ENCODE data around the gene EIF3F. TPM values are rescaled to one million over a fixed set of nuclear protein-coding genes. Genes with fewer than 3 reads are reported as not detected.

Gene EIF3F
- total and polyA plus RNA-seq, 2 of the 13 experiments (the other 11 are each of a cell fraction or from before 2014, with no cell fraction given) = 109 to 191 TPM

GRCh38 chr11:7986768-7987559, at the start of gene EIF3F (continued):
- TF ChIP-seq NFKBIZ (CRISPR knock-in tag; IDR thresholded peaks at IDR 0.05) = 0 out of 2 replicates have a peak, but pooled peaks have one; percentile 64
- TF ChIP-seq NONO (IDR thresholded peaks at IDR 0.05) = no peak
- TF ChIP-seq NONO (CRISPR knock-in tag; conservative IDR thresholded peaks at IDR 0.05) = peak; percentile 77
- peak; percentile 84 for TF ChIP-seq HOXD1 (CRISPR knock-in tag; IDR thresholded peaks at IDR 0.05)
- no peak for TF ChIP-seq SMAD1 (CRISPR knock-in tag; IDR thresholded peaks at IDR 0.05; ENCODE audit: borderline replicate concordance, low read depth)
- peak; percentile 55; the same call in 1 of the 2 replicates for TF ChIP-seq ZNF792 (CRISPR knock-in tag; IDR thresholded peaks at IDR 0.05)
- TF ChIP-seq ATF7-NPFF (CRISPR knock-in tag; IDR thresholded peaks at IDR 0.05; ENCODE audit: low read depth) = peak; percentile 18; the same call in 1 of the 2 replicates
- peak; percentile 87; the same call in 1 of the 2 replicates for TF ChIP-seq EHMT2 (IDR thresholded peaks at IDR 0.05; ENCODE audit: borderline replicate concordance, low read depth, low read length)
- peak; percentile 87; the same call in 1 of the 2 replicates for TF ChIP-seq ZNF34 (CRISPR knock-in tag; IDR thresholded peaks at IDR 0.05; ENCODE audit: borderline replicate concordance)
- 0 out of 2 replicates have a peak, but pooled peaks have one; percentile 21 for TF ChIP-seq TOPORS (CRISPR knock-in tag; IDR thresholded peaks at IDR 0.05)
- TF ChIP-seq HOXA3 (CRISPR knock-in tag; IDR thresholded peaks at IDR 0.05) = peak; percentile 93
- 0 out of 2 replicates have a peak, but pooled peaks have one; percentile 57 for TF ChIP-seq RNF2 (conservative IDR thresholded peaks at IDR 0.05; ENCODE audit: low read depth)
- TF ChIP-seq RBM22 (optimal IDR thresholded peaks at IDR 0.05; ENCODE audit: low read length) = peak; percentile 70
- TF ChIP-seq PRDM10 (CRISPR knock-in tag; IDR thresholded peaks at IDR 0.05; ENCODE audit: low read depth) = 0 out of 2 replicates have a peak, but pooled peaks have one; percentile 37
- TF ChIP-seq ZNF704 (CRISPR knock-in tag; IDR thresholded peaks at IDR 0.05; ENCODE audit: borderline replicate concordance) = peak; percentile 62; the same call in 1 of the 2 replicates
- TF ChIP-seq ZMAT3 (CRISPR knock-in tag; conservative IDR thresholded peaks at IDR 0.05) = peak; percentile 69; the same call in 1 of the 2 replicates
- peak; percentile 68; the same call in 1 of the 2 replicates for TF ChIP-seq REPIN1 (CRISPR knock-in tag; IDR thresholded peaks at IDR 0.05; ENCODE audit: borderline replicate concordance, low read depth)
- TF ChIP-seq MAF1 (CRISPR knock-in tag; IDR thresholded peaks at IDR 0.05; ENCODE audit: borderline replicate concordance) = 0 out of 2 replicates have a peak, but pooled peaks have one; percentile 74
- TF ChIP-seq TBX2 (CRISPR knock-in tag; IDR thresholded peaks at IDR 0.05; ENCODE audit: borderline replicate concordance) = peak; percentile 36; the same call in 1 of the 2 replicates
- no peak for TF ChIP-seq ZNF468 (CRISPR knock-in tag; IDR thresholded peaks at IDR 0.05)
- TF ChIP-seq CTCF (CRISPR knock-in tag; IDR thresholded peaks at IDR 0.05) = peak; percentile 90
- no peak for TF ChIP-seq ZNF138 (CRISPR knock-in tag; IDR thresholded peaks at IDR 0.05; ENCODE audit: low read depth)

All from HepG2 (cell line).